LNCaP clone FGC (cell line): ENCODE results near the gene BLOC1S4.
"Not testable (repeated sequence)": the region's sequence is repeated elsewhere in the genome, so short reads cannot be mapped to it uniquely, and the experiment has no call there.

ENCODE experiments used
- DNase-seq: peaks from one replicate; pipeline ENCODE4 v3.0.0-alpha.2; 2011; ENCODE audit warnings: low read depth
- H3K4me3 ChIP-seq: 2 replicates; pipeline ENCODE4 v1.5.1; 2011; ENCODE audit warnings: mild to moderate bottlenecking, low read depth, low read length, control low read depth
- TF ChIP-seq, protein P1 (sequence below): IDR thresholded peaks from 2 replicates; pipeline ENCODE4 v1.5.1; 2012; ENCODE audit warnings: mild to moderate bottlenecking; ENCODE audit not compliant: control insufficient read depth, insufficient read depth; ENCODE audit errors: extremely low read depth

The BLOC1S4 gene, protein sequence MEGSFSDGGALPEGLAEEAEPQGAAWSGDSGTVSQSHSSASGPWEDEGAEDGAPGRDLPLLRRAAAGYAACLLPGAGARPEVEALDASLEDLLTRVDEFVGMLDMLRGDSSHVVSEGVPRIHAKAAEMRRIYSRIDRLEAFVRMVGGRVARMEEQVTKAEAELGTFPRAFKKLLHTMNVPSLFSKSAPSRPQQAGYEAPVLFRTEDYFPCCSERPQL

DNA sequence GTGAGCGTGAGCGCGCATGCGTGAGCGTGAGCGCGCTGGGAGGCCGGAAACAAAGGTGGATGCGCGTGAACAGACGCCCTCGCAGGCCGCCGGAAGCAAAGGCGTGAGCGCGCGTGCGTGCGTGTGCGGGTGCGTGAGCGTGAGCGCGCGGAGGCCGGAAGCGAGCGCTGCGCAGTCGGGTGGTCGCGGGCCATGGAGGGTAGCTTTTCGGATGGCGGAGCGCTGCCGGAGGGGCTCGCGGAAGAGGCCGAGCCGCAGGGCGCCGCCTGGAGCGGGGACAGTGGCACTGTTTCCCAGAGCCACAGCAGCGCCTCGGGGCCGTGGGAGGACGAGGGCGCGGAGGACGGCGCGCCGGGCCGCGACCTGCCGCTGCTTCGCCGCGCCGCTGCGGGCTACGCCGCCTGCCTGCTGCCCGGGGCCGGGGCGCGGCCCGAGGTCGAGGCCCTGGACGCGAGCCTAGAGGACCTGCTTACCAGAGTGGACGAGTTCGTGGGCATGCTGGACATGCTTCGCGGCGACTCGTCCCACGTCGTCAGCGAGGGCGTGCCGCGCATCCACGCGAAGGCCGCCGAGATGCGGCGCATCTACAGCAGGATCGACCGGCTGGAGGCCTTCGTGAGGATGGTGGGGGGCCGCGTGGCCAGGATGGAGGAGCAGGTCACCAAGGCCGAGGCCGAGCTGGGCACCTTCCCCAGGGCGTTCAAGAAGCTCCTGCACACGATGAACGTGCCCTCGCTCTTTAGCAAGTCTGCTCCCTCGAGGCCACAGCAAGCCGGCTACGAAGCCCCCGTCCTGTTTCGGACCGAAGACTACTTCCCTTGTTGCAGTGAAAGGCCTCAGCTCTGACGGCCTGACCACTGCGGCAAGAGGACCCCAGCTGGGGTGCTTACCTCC, at the start of gene BLOC1S4:
TSS of gene BLOC1S4 (plus strand) at position 157 of the 894 bp plus-strand sequence. CDS start at position 193, 36 bp downstream.
- DNase-seq, result peak; percentile 77
- peak within 1 kb of the TSS; percentile 84 for H3K4me3 ChIP-seq
- TF ChIP-seq, protein P1, sequence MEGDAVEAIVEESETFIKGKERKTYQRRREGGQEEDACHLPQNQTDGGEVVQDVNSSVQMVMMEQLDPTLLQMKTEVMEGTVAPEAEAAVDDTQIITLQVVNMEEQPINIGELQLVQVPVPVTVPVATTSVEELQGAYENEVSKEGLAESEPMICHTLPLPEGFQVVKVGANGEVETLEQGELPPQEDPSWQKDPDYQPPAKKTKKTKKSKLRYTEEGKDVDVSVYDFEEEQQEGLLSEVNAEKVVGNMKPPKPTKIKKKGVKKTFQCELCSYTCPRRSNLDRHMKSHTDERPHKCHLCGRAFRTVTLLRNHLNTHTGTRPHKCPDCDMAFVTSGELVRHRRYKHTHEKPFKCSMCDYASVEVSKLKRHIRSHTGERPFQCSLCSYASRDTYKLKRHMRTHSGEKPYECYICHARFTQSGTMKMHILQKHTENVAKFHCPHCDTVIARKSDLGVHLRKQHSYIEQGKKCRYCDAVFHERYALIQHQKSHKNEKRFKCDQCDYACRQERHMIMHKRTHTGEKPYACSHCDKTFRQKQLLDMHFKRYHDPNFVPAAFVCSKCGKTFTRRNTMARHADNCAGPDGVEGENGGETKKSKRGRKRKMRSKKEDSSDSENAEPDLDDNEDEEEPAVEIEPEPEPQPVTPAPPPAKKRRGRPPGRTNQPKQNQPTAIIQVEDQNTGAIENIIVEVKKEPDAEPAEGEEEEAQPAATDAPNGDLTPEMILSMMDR, result no peak

DNA sequence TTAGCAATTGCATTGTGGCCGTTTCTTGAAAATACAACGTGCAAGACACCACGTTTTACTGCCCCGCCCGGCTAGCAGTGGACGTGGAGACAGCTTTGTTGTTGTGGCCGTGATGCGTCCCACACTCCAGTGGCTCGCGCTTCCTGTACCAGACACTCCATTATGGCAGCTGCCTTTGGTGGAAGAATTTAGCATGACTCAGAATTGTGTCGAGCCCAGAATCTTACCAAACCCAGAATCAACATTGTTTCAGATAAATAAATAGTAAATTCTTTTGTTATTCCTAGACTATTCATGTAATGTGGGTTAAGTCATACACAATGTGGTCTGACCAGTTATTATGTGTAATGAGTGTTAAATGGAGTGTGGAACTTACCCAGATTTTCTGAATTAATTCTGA, 47.6 kb upstream of the BLOC1S4 start:
- H3K4me3 ChIP-seq, result no peak overlapping the region
- DNase-seq, result no peak
- TF ChIP-seq, protein P1, result no peak

DNA sequence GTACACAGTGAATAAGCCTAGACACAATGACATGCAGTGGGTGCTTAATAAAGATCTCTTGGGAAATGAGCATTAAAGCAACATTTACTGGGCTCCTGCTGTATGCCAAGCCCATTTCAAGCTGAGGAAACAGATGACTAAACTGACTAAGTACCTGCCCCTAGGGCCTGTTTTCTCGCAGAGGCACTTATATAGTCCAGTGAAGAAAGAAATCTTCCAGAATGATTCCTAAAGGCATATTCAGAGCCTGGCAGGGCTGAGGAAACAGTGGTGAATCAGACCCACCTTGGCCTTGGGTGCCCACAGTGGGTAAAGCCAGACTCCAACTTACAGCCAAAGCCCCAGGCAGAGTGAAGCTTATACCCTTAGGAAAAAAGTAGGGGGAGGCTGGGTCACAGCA, 44.3 kb upstream of the BLOC1S4 start:
- TF ChIP-seq, protein P1, result no peak
- no peak overlapping the region for H3K4me3 ChIP-seq
- no peak for DNase-seq

DNA sequence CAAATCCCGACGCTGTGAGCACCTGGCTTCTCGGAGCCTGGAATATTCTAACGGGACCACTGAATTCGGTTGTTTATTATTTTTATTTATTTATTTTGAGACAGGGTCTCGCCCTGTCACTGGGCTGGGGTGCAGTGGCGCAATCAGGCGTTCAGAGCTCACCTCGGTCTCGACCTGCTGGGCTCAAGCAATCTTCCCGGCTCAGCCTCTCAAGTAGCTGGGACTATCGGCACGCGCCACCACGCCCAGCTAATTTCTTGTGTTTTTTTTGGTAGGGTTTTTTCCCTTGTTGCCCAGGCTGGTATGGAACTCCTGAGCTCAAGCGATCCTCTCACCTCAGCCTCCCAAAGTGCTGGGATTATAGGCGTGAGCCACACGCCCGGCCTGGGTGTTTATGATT, 43.8 kb upstream of the BLOC1S4 start:
- H3K4me3 ChIP-seq, result no peak overlapping the region
- DNase-seq, result no peak
- TF ChIP-seq, protein P1, result no peak

DNA sequence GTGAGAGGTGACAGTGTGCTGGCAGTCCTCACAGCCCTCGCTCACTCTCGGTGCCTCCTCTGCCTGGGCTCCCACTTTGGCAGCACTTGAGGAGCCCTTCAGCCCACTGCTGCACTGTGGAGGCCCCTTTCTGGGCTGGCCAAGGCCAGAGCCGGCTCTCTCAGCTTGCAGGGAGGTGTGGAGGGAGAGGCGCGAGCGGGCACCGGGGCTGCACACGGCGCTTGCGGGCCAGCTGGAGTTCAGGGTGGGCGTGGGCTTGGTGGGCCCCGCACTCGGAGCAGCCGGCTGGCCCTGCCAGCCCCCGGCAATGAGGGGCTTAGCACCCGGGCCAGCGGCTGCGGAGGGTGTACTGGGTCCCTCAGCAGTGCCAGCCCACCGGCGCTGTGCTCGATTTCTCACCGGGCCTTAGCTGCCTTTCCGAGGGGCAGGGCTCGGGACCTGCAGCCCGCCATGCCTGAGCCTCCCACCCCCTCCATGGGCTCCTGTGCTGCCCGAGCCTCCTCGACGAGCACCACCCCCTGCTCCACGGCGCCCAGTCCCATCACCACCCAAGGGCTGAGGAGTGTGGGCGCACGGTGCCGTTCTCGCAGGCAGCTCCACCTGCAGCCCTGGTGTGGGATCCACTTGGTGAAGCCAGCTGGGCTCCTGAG, 43.3 kb upstream of the BLOC1S4 start:
- not testable (repeated sequence) for DNase-seq, H3K4me3 ChIP-seq

DNA sequence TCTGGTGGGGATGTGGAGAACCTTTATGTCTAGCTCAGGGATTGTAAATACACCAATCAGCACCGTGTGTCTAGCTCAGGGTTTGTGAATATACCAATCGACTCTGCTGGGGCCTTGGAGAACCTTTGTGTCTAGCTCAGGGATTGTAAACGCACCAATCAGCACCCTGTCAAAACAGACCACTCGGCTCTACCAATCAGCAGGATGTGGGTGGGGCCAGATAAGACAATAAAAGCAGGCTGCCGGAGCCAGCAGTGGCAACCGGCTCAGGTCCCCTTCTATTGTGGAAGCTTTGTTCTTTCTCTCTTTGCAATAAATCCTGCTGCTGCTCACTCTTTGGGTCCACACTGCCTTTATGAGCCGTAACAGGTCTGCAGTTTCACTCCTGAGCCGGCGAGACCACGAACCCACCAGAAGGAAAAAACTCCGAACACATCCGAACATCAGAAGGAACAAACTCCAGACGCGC, 42.7 kb upstream of the BLOC1S4 start:
- peak overlapping the region; percentile 70 for H3K4me3 ChIP-seq
- DNase-seq, result not testable (repeated sequence)

DNA sequence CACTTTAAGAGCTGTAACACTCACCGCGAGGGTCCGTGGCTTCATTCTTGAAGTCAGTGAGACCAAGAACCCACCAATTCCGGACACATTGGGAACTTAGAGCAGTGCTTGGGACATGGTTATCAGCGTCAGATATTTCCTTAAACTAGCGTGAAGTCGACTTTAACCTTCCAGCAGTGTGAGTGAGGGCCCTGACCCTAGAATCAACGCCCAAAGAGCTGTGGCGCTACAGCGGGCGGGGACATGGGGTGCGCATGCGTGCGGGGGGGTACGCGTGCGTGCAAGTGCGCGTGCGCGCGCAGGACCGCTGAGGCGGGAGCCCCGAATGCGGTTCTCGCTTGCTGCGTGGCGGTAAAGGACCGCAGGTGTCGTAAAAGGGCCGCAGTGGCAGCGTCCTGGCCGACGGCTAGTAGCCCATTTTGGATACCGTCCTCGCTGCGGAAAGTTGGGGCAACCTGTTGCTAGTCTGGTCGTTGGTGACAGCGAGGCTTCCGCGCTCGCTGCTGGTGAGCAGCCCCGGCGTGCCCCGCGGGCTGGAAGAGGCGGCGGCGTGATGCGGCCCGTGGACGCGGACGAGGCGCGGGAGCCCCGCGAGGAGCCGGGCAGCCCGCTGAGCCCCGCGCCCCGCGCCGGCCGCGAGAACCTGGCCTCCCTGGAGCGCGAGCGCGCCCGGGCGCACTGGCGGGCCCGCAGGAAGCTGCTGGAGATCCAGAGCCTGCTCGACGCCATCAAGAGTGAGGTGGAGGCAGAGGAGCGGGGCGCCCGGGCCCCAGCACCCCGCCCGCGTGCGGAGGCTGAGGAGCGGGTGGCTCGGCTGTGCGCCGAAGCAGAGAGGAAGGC, 42.1 kb upstream of the BLOC1S4 start:
- peak overlapping the region; percentile 70 for H3K4me3 ChIP-seq
- peak; percentile 93 for DNase-seq
- TF ChIP-seq, protein P1, result 0 out of 2 replicates have a peak, but pooled peaks have one; percentile 10
